ENCODE results near the gene FAM131B. TPM values are rescaled to one million over a fixed set of nuclear protein-coding genes. Genes with fewer than 3 reads are reported as not detected.

FAM131B gene
- total RNA-seq (2022; extraction: Qiagen RNA extraction; ENCODE audit: low read depth): 0.33 to 0.71 TPM (median 0.46 TPM) in 5 replicates

DNA sequence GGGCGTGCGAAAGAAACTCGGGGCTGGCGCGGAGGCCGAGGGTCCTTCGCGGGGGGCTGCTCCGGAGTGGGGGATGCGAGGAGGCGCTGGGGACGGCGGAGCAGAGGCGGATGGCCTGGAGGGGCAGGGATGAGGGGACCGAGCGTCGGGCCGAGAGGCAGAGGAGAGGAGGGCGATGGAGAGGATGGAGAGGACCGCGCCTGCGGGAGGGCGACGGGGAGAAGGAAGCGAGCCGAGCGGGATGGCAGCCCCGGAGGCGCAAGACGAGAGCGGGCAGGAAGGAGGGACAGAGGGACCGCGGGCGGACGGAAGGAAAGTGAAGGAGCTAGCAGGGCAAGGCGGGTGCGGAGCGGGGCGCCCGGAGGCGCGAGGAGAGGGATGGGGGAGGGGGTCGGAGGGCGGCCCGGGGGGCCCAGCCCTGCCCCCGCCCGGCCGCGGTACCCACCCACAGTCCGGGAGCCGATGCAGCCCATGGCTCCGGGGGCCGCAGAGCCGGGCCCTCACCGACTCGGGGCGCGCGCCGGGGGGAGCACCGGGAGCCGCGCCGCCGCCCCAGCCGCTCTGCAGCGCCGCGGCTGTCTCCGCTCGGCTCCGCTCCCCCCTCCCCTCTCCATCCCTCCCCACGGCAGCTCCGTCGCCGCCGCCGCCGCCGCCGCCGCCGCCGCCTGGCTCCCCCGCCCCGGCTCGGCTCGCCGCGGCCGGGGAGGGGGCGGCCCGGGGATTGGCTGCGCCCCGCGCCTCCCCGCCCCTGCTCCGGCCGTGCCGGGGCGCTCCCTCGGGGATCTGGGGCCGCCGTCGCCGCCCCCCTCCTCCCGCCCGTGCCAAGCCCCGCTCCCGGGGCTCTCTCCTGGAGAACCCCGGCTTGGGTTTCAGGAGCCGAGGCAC, at the start of gene FAM131B:
TSS of gene FAM131B (minus strand) at position 583 of the 885 bp plus-strand sequence. CDS start at position 473, 110 bp downstream.

DNA sequence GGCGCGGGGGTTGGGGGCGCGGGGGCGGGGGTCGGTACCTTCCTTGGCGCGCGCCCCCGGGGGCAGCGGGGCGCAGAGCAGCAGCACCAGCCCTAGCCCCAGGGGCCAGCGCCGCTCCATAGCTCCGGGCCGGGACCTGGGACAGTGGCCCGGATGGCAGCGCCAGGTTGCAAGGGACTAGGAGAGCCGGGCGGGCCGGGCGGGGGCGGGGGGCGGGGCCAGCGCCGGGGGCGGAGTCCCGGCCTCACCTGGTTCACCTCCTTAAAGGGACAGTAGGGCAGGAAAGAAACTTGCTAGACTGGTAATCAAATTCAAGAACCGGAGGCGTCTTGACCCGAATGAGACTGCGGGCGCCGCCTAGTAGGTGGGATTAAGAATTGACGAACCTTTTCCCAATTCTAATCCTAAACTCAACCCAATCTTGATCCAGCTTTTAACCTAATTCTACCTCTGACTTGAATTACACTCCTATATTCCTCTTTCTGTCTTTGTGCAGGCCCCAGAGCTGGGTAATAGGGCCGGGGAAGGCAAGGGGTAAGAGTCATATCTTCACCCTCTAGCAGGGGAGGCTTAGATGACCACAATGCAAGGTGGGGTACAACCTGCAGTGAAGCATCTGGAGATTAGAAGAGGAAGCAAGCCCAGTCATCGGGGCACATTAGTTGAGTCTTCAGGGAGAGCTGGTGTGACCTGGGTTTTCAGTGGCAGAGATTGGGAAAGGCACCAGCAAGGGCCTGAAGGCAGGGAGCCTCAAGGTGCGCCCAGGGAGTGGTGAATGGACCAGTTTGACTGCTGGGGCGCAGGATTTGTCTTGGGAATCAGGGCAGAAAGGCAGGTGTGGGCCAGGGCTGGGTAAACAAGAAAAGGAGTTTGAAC, 46.4 kb upstream of the FAM131B start, which contains the start of gene EPHA1:
TSS of gene EPHA1 (minus strand) at position 171 of the 876 bp plus-strand sequence. CDS start at position 120, 51 bp downstream.

DNA sequence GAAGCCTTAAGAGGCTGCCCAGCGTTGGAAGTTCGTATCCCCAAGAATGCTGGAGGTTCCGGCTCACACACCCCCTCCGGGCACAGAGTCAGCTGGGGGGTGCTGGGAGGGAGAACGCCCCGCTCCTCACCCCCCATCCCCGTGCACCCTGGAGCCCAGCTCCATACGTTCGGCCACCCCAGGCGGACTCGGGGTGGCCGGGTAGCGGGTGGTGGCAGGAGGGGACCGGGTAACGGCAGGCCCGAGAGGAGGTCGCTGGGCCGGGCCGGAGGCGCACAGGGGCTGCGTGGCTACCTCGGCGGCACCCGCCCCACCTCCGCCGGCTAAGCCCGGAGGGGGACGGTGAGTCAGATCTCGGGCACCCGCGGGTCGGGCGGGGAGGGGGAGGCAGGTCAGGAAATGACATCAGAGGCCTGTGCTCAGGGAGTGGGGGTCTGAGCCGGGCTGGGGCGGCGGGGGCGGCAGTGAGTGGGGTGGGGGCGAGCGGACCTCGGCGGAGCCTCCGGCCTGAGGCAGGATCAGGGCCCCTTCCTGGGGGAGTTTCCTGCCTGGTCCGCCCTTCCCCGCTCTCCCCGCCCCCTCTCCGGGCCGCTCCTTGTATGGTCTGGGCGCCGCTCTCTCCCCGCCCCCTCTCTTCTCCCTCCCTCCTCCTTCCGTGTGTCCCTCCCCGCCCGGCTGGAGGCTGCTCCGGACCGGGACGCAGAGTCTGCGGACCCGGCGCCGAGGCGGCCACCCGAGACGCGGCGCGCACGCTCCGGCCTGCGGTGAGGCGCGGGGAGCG, 18.3 kb upstream of the FAM131B start, which contains the start of gene ZYX:
TSS of gene ZYX (plus strand) at position 700 of the 781 bp plus-strand sequence. CDS start 227 bp downstream, outside the sequence.

DNA sequence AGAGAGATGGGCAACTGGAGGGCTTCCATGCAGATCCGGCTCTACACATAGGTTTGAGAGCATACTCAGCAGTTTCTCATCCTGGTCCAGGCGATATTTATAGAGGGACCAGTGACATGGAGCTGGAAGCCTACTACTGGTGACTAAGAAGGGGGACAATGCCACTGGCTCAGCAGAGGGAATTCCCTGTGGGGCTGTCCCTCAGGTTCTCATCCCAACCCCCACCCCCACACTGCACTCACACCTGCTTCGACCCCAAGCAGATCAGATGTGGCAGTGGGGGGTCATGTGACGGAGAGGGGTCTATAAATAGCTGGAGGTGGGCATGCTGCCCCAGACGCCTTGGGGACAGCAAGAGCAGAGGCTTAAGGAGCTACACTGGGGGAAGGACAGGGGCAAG, 46.7 kb downstream of the FAM131B start, which contains the start of gene CLCN1:
TSS of gene CLCN1 (plus strand) at position 336 of the 400 bp plus-strand sequence. CDS start 102 bp downstream, outside the sequence.

Other genes with a start within 250 kb of the FAM131B start
- 0.28 TPM in 1 of 5 replicates, not detected in the others for gene PIP, start 230.6 kb downstream of the FAM131B start, total RNA-seq (2022; extraction: Qiagen RNA extraction; ENCODE audit: low read depth)
- not detected in 5 replicates for gene TAS2R39, start 179.3 kb downstream of the FAM131B start, total RNA-seq (2022; extraction: Qiagen RNA extraction; ENCODE audit: low read depth)
- gene TAS2R40, start 140.7 kb downstream of the FAM131B start, total RNA-seq (2022; extraction: Qiagen RNA extraction; ENCODE audit: low read depth): not detected in 5 replicates
- 111 to 134 TPM (median 116 TPM) in 5 replicates for gene GSTK1, start 99.3 kb downstream of the FAM131B start, total RNA-seq (2022; extraction: Qiagen RNA extraction; ENCODE audit: low read depth)
- gene TMEM139, start 77.8 kb downstream of the FAM131B start, total RNA-seq (2022; extraction: Qiagen RNA extraction; ENCODE audit: low read depth): 0.85 to 1.7 TPM (median 1.4 TPM) in 5 replicates
- 17.1 to 23.9 TPM (median 20.9 TPM) in 5 replicates for gene CASP2, start 74.4 kb downstream of the FAM131B start, total RNA-seq (2022; extraction: Qiagen RNA extraction; ENCODE audit: low read depth)
- 0.06 to 0.11 TPM in 2 of 5 replicates, not detected in the others for gene CLCN1, start 46.6 kb downstream of the FAM131B start, total RNA-seq (2022; extraction: Qiagen RNA extraction; ENCODE audit: low read depth)
- gene ZYX, start 18.6 kb upstream of the FAM131B start, total RNA-seq (2022; extraction: Qiagen RNA extraction; ENCODE audit: low read depth): 142 to 207 TPM (median 178 TPM) in 5 replicates
- not detected in 5 replicates for gene EPHA1, start 46.1 kb upstream of the FAM131B start, total RNA-seq (2022; extraction: Qiagen RNA extraction; ENCODE audit: low read depth)
- not detected in 5 replicates for gene TAS2R60, start 80.7 kb upstream of the FAM131B start, total RNA-seq (2022; extraction: Qiagen RNA extraction; ENCODE audit: low read depth)
- gene TAS2R41, start 115.2 kb upstream of the FAM131B start, total RNA-seq (2022; extraction: Qiagen RNA extraction; ENCODE audit: low read depth): not detected in 5 replicates
- gene CTAGE15, start 209.1 kb upstream of the FAM131B start, total RNA-seq (2022; extraction: Qiagen RNA extraction; ENCODE audit: low read depth): not detected in 5 replicates